ENCODE data around the gene OCSTAMP. TPM values are rescaled to one million over a fixed set of nuclear protein-coding genes. Genes with fewer than 3 reads are reported as not detected.

OCSTAMP gene
- total and polyA plus RNA-seq, 2 donors (not counting 3 experiments of a cell fraction or from before 2014, with no cell fraction given): not detected

- TF ChIP-seq GATA2 (IDR thresholded peaks at IDR 0.05; ENCODE audit: insufficient read depth, insufficient read length, low read depth, low read length) (no peak), MYC (IDR thresholded peaks at IDR 0.05; ENCODE audit: low read depth, low read length) (no peak), CTCF (IDR thresholded peaks at IDR 0.05; ENCODE audit: extremely low read depth in 1 of 2, insufficient read depth in 1 of 2, low read depth in 1 of 2, low read length in 2 of 2) (no peak), MAX (IDR thresholded peaks at IDR 0.05; ENCODE audit: insufficient read depth, insufficient read length) (no peak), POLR2AphosphoS5 (IDR thresholded peaks at IDR 0.05; ENCODE audit: insufficient read depth, low read depth, low read length) (no peak), FOS (IDR thresholded peaks at IDR 0.05; ENCODE audit: borderline replicate concordance, insufficient read depth, low read length) (no peak), JUN (IDR thresholded peaks at IDR 0.05; ENCODE audit: borderline replicate concordance, insufficient read depth, insufficient read length, low read depth) (no peak), POLR2A (IDR thresholded peaks at IDR 0.05; ENCODE audit: low read depth, low read length) (no peak), EZH2 (IDR thresholded peaks at IDR 0.05; ENCODE audit: borderline replicate concordance, low read depth, low read length, severe bottlenecking) (no peak)
- Histone ChIP-seq H3K27ac (ENCODE audit: insufficient read depth, low read depth, low read length) (no peak overlapping the region), H2AFZ (ENCODE audit: low read depth, low read length) (no peak overlapping the region), H3K36me3 (ENCODE audit: control insufficient read depth in 2 of 2, extremely low read depth in 1 of 2, insufficient read depth in 2 of 2, low read length in 2 of 2) (no peaks in the 10 kb centered on the region), H3K4me1 (ENCODE audit: control insufficient read depth, extremely low read depth, insufficient read depth, low read length) (no peaks in the 10 kb centered on the region), H3K4me3 (replicated peaks in 1 of 3; ENCODE audit: insufficient read depth in 1 of 3, low read depth in 1 of 3, low read length in 3 of 3) (no peak overlapping the region), H3K9me3 (replicated peaks; ENCODE audit: control insufficient read depth, insufficient read depth, low read length) (no peaks in the 10 kb centered on the region), H3K79me2 (ENCODE audit: control insufficient read depth, insufficient read depth, low read length) (no peaks in the 10 kb centered on the region), H3K4me2 (ENCODE audit: insufficient read depth, low read length) (no peak overlapping the region), H4K20me1 (replicated peaks; ENCODE audit: control insufficient read depth, extremely low read depth, insufficient read depth, low read length) (no peaks in the 10 kb centered on the region), H3K9ac (replicated peaks; ENCODE audit: extremely low read depth, insufficient read depth, low read length) (no peak overlapping the region), H3K9me1 (replicated peaks; ENCODE audit: control insufficient read depth, extremely low read depth, insufficient read depth, low read length) (no peaks in the 10 kb centered on the region), H3K27me3 (ENCODE audit: control insufficient read depth in 2 of 2, insufficient read depth in 2 of 2, low read length in 2 of 2) (no peaks in the 10 kb centered on the region)
- FAIRE-seq: no peak
- dilution Hi-C loops (cut with MboI; ENCODE audit: extremely low pct_ligation_motif_present, low sequenced_read_pairs) (no loop called here), intact Hi-C loops (cut with micrococcal nuclease) (no loop called here)
- no peak for DNase-seq (ENCODE audit: low read depth, low spot score)
- ChIA-PET CTCF (no interaction called here), POLR2A (no interaction called here)
- BruUV-seq (replicated peaks): no TSS peak
These were observed 48.5 kb downstream of the OCSTAMP start for GRCh38 chr20:46501961-46502360.

Measured in endothelial cell of umbilical vein (primary cell).